OCI-LY7 (cell line): ENCODE measurements around the gene SLC26A9. TPM values are rescaled to one million over a fixed set of nuclear protein-coding genes. Genes with fewer than 3 reads are reported as not detected.

Source experiments
- BruUV-seq: library from RNA; stranded (reverse); fragments of 400-500 nt; replicated peaks from 2 replicates; lab custom pipeline; 2021; lab: Mats Ljungman, UMichigan
- CTCF ChIA-PET: fragments of 300-600 bp; sonication (Branson Sonifier 250); formaldehyde crosslinking; loops from one replicate; lab custom pipeline; 2022; ENCODE audit warnings: antibody characterized with exemption; ENCODE audit not compliant: unreplicated experiment; lab: Charles Lee
- POLR2A ChIA-PET: fragments of 300-600 bp; sonication (Branson Sonifier 250); formaldehyde crosslinking; loops from one replicate; lab custom pipeline; 2022; ENCODE audit warnings: antibody characterized with exemption; lab: Charles Lee
- DNase-seq: peaks from one replicate; pipeline ENCODE4 v3.0.0-alpha.2; 2015; ENCODE audit warnings: low spot score
- H2AFZ ChIP-seq: fragments of 200-600 bp; sonication (generic), shearing (Covaris generic); 2 replicates; pipeline ENCODE4 v1.6.1; 2014; ENCODE audit warnings: mild to moderate bottlenecking, antibody characterized with exemption, low read length, moderate library complexity
- H3K27ac ChIP-seq: fragments of 200-600 bp; sonication (generic); 2 replicates; pipeline ENCODE4 v1.5.1; 2014; ENCODE audit warnings: mixed run types, low read depth, mild to moderate bottlenecking, moderate library complexity, low read length, inconsistent platforms; ENCODE audit not compliant: poor library complexity, severe bottlenecking
- H3K36me3 ChIP-seq: fragments of 200-600 bp; sonication (generic); 2 replicates; pipeline ENCODE4 v1.6.1; 2014; ENCODE audit warnings: mild to moderate bottlenecking, antibody characterized with exemption, low read length, moderate library complexity, mixed read lengths; ENCODE audit not compliant: insufficient read depth
- H3K4me1 ChIP-seq: fragments of 200-600 bp; sonication (generic); 2 replicates; pipeline ENCODE4 v1.5.1; 2014; ENCODE audit warnings: mild to moderate bottlenecking, low read length; ENCODE audit not compliant: insufficient read depth, poor library complexity, severe bottlenecking
- H3K4me2 ChIP-seq: fragments of 200-600 bp; sonication (generic); 2 replicates; pipeline ENCODE4 v1.6.1; 2014; ENCODE audit warnings: mild to moderate bottlenecking, low read length
- H3K4me3 ChIP-seq: fragments of 200-600 bp; sonication (generic); 2 replicates; pipeline ENCODE4 v1.5.1; 2014; ENCODE audit warnings: mild to moderate bottlenecking, low read depth, low read length; ENCODE audit not compliant: poor library complexity, severe bottlenecking
- H3K79me2 ChIP-seq: fragments of 200-600 bp; sonication (generic); 2 replicates; pipeline ENCODE4 v1.6.1; 2016; ENCODE audit warnings: low read depth, mild to moderate bottlenecking, low read length, moderate library complexity, mixed read lengths; ENCODE audit not compliant: insufficient read depth
- H3K9me2 ChIP-seq: fragments of 200-600 bp; sonication (generic); 2 replicates; pipeline ENCODE4 v1.6.1; 2016; ENCODE audit warnings: mild to moderate bottlenecking, low read length, mixed read lengths; ENCODE audit not compliant: insufficient read depth
- H3K9me3 ChIP-seq: fragments of 200-600 bp; sonication (generic); 2 replicates; pipeline ENCODE4 v1.6.1; 2014; ENCODE audit warnings: mild to moderate bottlenecking, mixed run types, low read length, mixed read lengths
- H4K20me1 ChIP-seq: fragments of 200-600 bp; sonication (generic); 2 replicates; pipeline ENCODE4 v1.6.1; 2014; ENCODE audit warnings: mild to moderate bottlenecking, antibody characterized with exemption, low read length, moderate library complexity, mixed read lengths; ENCODE audit not compliant: insufficient read depth
- CTCF ChIP-seq: fragments of 200-600 bp; sonication (generic); conservative IDR thresholded peaks from 2 replicates; pipeline ENCODE4 v1.5.1; 2014; ENCODE audit warnings: mild to moderate bottlenecking, antibody characterized with exemption, low read length, moderate library complexity, mixed read lengths
- EZH2phosphoT487 ChIP-seq: fragments of 200-600 bp; sonication (generic); IDR thresholded peaks from 2 replicates; pipeline ENCODE4 v1.6.1; 2018; ENCODE audit warnings: low read depth, borderline replicate concordance, mild to moderate bottlenecking, mixed run types, antibody characterized with exemption, low read length, moderate library complexity, mixed read lengths
- intact Hi-C: fragments of 100-400 bp; cut with micrococcal nuclease; formaldehyde crosslinking; loops from one replicate; pipeline ENCODE4 v1.10.0; 2022; ENCODE audit not compliant: unreplicated experiment
- total RNA-seq, 2 experiments: library from RNA; depleted of rRNA in 1 of 2; stranded (reverse); fragments of >200 nt in 1 of 2; shearing (Covaris generic) in 1 of 2; gene quantifications; 2 replicates each; pipeline ENCODE4 v1.2.3, GENCODE V29; 2014 to 2022

The SLC26A9 gene
- total RNA-seq, 2 experiments from 2014 or later, result not detected

- no peaks in the 10 kb centered on the region for H3K9me2 ChIP-seq
- POLR2A ChIA-PET, result interaction anchor here (0.6 kb wide), 1 partner anchor 323 kb away, joined by 5 read pairs; no protein-coding TSS in a partner anchor
Measured at GRCh38 chr1:205870236-205870635, 73.0 kb downstream of the SLC26A9 start.

More at GRCh38 chr1:205870236-205870635, 73.0 kb downstream of the SLC26A9 start:
- CTCF ChIA-PET, result interaction anchor here (0.6 kb wide), 1 partner anchor 44 kb away, joined by 3 read pairs; no protein-coding TSS in a partner anchor
- Histone ChIP-seq H4K20me1 (no peaks in the 10 kb centered on the region), H3K4me3 (no peak overlapping the region), H3K36me3 (no peaks in the 10 kb centered on the region), H3K9me3 (no peaks in the 10 kb centered on the region), H3K4me1 (no peaks in the 10 kb centered on the region), H2AFZ (no peak overlapping the region), H3K79me2 (no peaks in the 10 kb centered on the region), H3K4me2 (no peak overlapping the region), H3K27ac (no peak overlapping the region)
- no TSS peak for BruUV-seq
- no peak for DNase-seq
- TF ChIP-seq EZH2phosphoT487, result no peak
- TF ChIP-seq CTCF, result no peak
- intact Hi-C loops, result no loop called here

Other genes starting within 250 kb of the SLC26A9 start
- 152 and 238 TPM in 2 replicates for gene NUCKS1, start 193.3 kb downstream of the SLC26A9 start, total RNA-seq (2014; rRNA removed; shearing (Covaris generic))
- 287 and 301 TPM in 2 replicates for gene NUCKS1, start 193.3 kb downstream of the SLC26A9 start, total RNA-seq (2022)
- gene RAB29, start 168.0 kb downstream of the SLC26A9 start, total RNA-seq (2014; rRNA removed; shearing (Covaris generic)), result 5.0 and 5.9 TPM in 2 replicates
- gene RAB29, start 168.0 kb downstream of the SLC26A9 start, total RNA-seq (2022), result 5.8 and 7.8 TPM in 2 replicates
- gene SLC41A1, start 130.3 kb downstream of the SLC26A9 start, total RNA-seq (2014; rRNA removed; shearing (Covaris generic)), result 3.1 and 3.2 TPM in 2 replicates
- 6.4 and 8.2 TPM in 2 replicates for gene SLC41A1, start 130.3 kb downstream of the SLC26A9 start, total RNA-seq (2022)
- not detected in 2 replicates for gene PM20D1, start 93.3 kb downstream of the SLC26A9 start, total RNA-seq (2014; rRNA removed; shearing (Covaris generic))
- not detected in 2 replicates for gene PM20D1, start 93.3 kb downstream of the SLC26A9 start, total RNA-seq (2022)
- not detected in 2 replicates for gene RAB7B, start 59.9 kb upstream of the SLC26A9 start, total RNA-seq (2014; rRNA removed; shearing (Covaris generic))
- gene RAB7B, start 59.9 kb upstream of the SLC26A9 start, total RNA-seq (2022), result not detected in 2 replicates
- not detected in 2 replicates for gene CTSE, start 80.4 kb upstream of the SLC26A9 start, total RNA-seq (2014; rRNA removed; shearing (Covaris generic))
- gene CTSE, start 80.4 kb upstream of the SLC26A9 start, total RNA-seq (2022), result not detected in 2 replicates
- 5.0 and 6.4 TPM in 2 replicates for gene RHEX, start 109.7 kb upstream of the SLC26A9 start, total RNA-seq (2014; rRNA removed; shearing (Covaris generic))
- gene RHEX, start 109.7 kb upstream of the SLC26A9 start, total RNA-seq (2022), result 9.9 and 10.0 TPM in 2 replicates
- not detected in 2 replicates for gene AVPR1B, start 173.9 kb upstream of the SLC26A9 start, total RNA-seq (2014; rRNA removed; shearing (Covaris generic))
- gene AVPR1B, start 173.9 kb upstream of the SLC26A9 start, total RNA-seq (2022), result not detected in 2 replicates